Stimulated activated CD4-positive, alpha-beta T cell treated with anti-CD3 and anti-CD28 coated beads, TNF-alpha, amount 100 ng/mL, for 24 hours (primary cell): ENCODE data around the gene SUN1.

ENCODE experiments used
- DNase-seq, 3 experiments: peaks; one replicate each; pipeline ENCODE4 v3.0.0-alpha.2; 2020; ENCODE audit warnings: low read depth in 3 of 3

The SUN1 gene

DNA sequence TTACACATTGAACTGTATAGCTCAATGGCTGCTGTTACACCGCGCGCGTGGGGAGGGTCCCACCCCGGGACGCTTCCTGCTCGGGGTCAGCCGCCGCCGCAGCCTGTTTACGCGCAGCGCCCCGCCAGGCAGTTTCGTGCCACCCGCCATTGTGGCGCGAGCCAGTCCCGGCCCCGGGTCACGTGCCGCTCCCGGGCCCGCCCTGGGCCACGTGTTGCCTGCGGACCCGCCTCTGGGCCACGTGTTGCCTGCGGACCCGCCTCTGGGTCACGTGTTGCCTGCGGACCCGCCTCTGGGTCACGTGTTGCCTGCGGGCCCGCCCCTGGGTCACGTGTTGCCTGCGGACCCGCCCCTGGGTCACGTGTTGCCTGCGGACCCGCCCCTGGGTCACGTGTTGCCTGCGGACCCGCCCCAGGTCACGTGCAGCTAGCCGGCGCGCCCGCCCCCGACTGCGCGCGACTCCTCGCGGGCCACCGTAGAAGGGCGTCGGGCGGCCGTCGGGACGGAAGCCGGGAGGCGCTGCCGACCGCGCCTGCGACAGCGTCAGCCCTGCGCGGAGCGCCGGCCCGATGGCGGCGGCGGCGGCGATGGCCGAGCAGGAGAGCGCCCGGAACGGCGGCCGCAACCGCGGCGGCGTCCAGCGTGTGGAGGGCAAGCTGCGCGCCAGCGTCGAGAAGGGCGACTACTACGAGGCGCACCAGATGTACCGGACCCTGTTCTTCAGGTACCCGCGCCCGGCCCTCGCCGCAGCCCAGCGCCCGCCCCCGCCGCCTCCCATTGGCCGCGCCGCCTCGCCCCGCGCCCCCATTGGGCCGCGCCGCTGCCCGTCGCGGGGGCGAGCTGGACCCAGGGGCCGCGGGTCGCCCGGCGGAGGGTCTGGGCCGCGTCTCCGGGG lies 44.0 kb downstream of the SUN1 start, which contains the start of gene GET4:
Gene GET4, plus strand, starts transcription at position 478 of the 895 bp plus-strand sequence. Its CDS starts 92 bp downstream, at position 570.
- peak; percentile 93 to 94 (median 94) for DNase-seq

DNA sequence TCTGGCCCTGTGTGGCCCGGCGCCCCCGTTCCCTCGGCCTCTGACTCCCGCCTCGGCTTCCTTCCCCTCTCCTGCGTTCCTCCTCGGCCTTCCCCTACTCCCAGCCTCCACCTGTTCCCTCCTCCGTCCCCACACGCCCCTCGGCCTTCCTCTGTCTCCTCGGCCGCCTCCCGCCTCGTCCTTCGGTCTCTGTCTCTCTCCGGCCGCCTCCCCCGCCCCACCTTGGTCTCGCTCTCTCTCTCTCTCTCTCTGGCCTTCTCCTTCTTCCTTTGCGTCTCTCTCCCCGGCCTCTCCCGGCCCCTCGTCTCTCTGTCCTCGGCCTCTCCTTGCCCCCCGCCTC lies 44.7 kb downstream of the SUN1 start:
- DNase-seq: no peak

GRCh38 chr7:877312-878232 lies 45.3 kb downstream of the SUN1 start:
- no peak for DNase-seq

DNA sequence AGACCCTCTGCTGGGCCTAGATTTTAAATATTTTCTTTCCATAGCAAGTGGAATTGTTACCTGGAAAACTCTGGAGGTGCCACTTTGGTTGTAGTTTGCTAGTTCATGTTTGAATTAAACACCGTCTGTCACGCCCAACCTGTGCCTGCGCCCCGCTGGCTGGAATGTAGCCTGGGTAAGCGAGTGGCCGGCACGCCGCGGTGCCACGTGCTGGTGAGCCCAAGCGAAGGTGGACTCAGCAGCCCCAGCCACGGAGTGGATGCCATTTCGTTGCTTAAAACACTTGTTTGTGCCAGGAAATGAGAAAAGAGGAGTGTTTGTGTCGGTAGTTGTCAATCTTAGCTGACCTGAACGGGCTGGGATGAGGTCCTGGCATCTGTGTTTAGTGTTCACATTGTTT lies 46.8 kb downstream of the SUN1 start:
- DNase-seq: no peak

GRCh38 chr7:879706-880105 lies 47.4 kb downstream of the SUN1 start:
- no peak for DNase-seq

- DNase-seq: no peak
These were observed 48.2 kb downstream of the SUN1 start for GRCh38 chr7:880450-880849.

DNA sequence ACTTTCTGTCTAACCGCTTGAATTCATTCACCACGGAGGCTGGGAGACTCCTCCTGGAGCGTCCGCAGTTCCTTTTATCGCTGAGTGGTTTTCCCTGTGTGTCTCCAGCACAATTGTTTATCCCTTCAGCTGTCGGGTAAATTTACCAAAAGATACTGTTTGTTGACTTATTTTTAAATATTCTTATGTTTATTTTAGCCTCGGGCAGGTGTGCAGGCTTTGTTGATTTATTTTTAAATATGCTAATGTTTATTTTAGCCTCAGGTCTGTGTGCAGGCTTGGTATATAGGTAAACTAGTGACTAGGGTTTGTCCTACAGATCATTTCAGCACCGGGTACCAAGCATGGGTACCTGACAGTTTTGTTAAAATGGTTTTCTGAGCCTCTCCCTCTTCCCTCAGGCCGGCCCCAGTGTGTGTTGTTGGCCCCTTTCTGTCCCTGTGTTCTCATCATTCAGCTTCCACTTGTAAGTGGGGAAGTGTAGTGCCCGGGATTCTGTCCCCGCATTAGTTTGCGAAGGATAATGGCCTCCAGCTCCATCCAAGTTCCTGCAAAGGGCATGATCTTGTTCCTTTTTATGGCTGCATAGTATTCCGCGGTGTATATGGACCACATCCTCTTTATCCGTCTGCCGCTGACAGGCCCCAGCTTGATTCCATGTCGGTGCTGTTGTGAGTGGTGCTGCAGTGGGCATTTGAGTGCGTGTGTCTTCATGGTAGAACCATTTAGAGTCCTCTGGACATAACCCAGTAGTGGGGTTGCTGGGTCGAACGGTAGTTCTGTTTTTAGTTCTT lies 49.4 kb downstream of the SUN1 start:
- DNase-seq: no peak

GRCh38 chr7:882336-883035 lies 50.2 kb downstream of the SUN1 start:
- no peak for DNase-seq

GRCh38 chr7:883055-884021 lies 51.1 kb downstream of the SUN1 start:
- DNase-seq: no peak

DNA sequence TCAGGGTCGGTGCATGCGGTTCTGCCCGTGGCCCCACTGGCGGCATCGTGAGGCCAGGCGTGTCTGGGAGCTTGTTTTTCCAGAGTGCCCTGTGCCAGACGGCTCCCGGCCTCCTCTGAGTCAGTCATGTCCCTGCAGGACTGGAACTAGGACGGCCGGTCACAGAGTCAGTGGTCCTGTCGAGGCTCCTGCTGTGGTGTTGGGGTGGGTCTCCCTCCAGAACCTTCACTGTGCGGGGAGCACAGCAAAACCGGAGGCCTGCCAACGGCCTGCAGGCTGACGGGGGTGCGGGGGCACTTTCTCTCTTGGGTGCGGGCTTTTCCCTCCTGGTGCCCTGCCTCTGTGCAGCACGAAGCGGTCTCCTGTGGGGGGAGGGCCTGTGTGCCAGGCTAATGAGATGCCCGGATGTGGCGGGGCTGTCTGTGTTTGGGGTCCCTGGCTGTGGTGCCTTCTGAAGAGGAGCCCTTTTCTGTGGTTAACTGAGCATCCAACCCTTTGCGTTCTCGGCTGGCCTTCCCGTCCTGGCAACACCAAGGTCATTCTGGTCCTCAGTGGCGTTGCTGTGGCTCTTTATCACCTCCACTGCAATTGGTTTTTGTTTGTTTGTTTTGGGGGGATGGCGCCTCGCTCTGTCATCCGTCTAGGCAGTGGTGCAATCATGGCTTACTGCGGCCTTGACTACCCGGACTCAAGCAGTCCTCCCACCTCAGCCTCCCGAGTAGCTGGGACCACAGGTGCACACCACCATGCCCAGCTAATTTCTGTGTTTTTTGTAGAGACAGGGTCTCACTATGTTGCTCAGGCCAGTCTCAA lies 52.1 kb downstream of the SUN1 start:
- DNase-seq: no peak

- no peak for DNase-seq
These were observed 53.1 kb downstream of the SUN1 start for GRCh38 chr7:885261-885892.

- no peak for DNase-seq
These were observed 53.8 kb downstream of the SUN1 start for GRCh38 chr7:885893-886625.

GRCh38 chr7:886626-887487 lies 54.6 kb downstream of the SUN1 start:
- no peak for DNase-seq

DNA sequence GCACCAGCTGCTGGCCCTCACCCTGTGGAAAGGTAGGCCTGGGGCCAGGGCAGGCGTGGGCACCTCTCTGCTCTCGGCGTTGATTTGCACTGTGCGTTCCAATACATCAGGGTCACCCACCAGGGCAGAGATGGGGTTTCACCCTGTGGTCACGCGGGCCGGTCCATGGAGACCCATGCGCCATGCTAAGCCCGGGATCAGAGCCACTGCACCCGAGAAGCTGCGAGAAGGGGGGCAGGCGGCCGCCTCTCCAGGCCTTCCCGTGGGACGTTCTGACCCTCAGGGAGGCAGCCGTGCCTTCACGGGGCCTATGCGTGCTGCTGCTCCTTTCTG lies 55.2 kb downstream of the SUN1 start:
- no peak for DNase-seq

DNA sequence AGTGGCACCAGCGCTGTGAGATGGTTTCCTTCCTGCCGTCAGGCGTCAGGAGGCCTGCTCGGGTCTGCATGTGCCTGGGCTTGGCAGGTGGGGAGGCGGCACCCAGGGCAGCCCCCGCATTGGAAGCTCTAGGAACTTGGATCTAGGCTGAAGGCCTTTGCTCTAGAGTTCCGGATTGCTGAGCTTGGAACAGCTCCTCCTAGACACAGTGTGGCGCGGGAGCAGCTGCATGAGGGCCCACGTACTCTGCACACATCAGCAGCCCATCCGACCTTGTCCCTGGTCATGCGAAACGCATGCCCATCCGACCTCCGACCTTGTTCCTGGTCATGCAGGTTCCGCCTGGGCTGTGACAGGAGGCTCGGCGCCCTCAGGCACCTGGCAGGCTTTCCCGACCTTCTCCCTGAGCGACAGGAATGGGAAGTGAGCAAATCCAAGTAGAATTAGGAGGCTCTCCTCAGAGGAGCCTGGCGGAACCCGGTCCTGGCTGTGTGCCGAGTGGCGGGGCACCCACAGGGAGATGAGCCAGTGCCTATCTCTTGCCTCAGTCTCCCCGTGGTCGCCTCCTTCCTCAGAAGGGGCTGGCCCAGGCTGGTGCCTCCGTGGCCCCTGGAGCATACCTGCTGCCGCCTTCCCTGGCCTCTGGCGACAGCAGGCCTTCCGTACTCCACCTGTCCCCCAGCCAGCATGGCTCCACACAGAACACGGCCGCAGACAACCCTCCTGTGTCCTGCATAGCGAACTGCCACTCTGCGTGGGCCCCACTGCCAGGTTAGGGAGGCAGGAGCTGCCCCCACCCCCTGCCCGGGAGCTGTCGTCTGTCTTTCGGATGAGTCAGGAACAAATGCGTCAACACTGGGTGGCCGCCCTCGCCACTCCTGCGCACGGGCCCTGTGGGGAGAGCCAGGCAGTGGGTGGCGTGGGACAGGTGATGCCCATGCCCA lies 56.1 kb downstream of the SUN1 start:
- DNase-seq: no peak

DNA sequence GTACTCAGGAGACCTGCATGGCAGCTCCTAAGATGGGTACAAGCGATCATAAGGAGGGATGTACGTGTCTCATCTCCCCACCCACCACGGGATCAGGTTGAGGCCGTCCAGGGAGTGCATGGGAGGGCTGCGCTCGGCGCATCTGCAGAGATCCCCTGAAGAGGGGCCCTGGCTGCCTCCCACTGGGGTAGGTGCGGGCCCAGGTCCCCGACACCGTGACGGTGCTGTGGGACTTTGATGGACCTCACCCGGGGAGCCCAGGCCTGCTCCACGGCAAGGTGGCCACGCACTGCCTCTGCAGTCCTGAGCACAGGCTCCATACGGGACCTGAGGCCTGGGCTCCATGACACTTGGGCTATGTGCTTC lies 56.7 kb downstream of the SUN1 start:
- DNase-seq: no peak
